ENCODE results near the gene TIMM22. TPM values are rescaled to one million over a fixed set of nuclear protein-coding genes. Genes with fewer than 3 reads are reported as not detected.

The TIMM22 gene
- total and polyA plus RNA-seq, 8 donors = 0.29 to 22.6 (median 8.7) TPM

GRCh38 chr17:1012823-1013728 lies 16.1 kb downstream of the TIMM22 start:
- TF ChIP-seq EP300 (IDR thresholded peaks at IDR 0.05) (no peak), CTCF (IDR thresholded peaks at IDR 0.05) (no peak), POLR2A (IDR thresholded peaks at IDR 0.05) (no peak), POLR2AphosphoS5 (IDR thresholded peaks at IDR 0.05) (no peak)
- intact Hi-C loops (cut with DNase I; ENCODE audit: low total_unique reads) = no loop called here
- H3K27ac ChIP-seq = peak overlapping the region in 1 of 5 donors; percentile 31
- peaks cover 0 to 19% (median 8%) of the 10 kb centered on the region in 4 donors for H3K4me1 ChIP-seq
- WGBS, 5 donors = 78 to 85% (median 82%) methylated on average over 20 to 30 of the region's 30 CpGs
- H3K27me3 ChIP-seq = no peaks in the 10 kb centered on the region
- H3K36me3 ChIP-seq = peaks cover 35 to 69% (median 60%) of the 10 kb centered on the region in 4 donors
- no peak for DNase-seq
- no peaks in the 10 kb centered on the region for H3K9me3 ChIP-seq
- H3K4me3 ChIP-seq = no peak overlapping the region

GRCh38 chr17:1013729-1014090 lies 16.8 kb downstream of the TIMM22 start:
- TF ChIP-seq POLR2AphosphoS5 (IDR thresholded peaks at IDR 0.05) (no peak), EP300 (IDR thresholded peaks at IDR 0.05) (no peak), CTCF (IDR thresholded peaks at IDR 0.05) (no peak), POLR2A (IDR thresholded peaks at IDR 0.05) (no peak)
- H3K4me1 ChIP-seq = peaks cover under 1 to 18% (median 10%) of the 10 kb centered on the region in 4 donors
- 90 to 95% (median 93%) methylated on average over 9 of the region's 9 CpGs for WGBS, 5 donors
- H3K27ac ChIP-seq = no peak overlapping the region
- intact Hi-C loops (cut with DNase I; ENCODE audit: low total_unique reads) = no loop called here
- no peaks in the 10 kb centered on the region for H3K9me3 ChIP-seq
- H3K36me3 ChIP-seq = peaks cover 32 to 62% (median 54%) of the 10 kb centered on the region in 4 donors
- no peaks in the 10 kb centered on the region for H3K27me3 ChIP-seq
- no peak for DNase-seq
- H3K4me3 ChIP-seq = no peak overlapping the region

GRCh38 chr17:1018547-1018946 lies 21.6 kb downstream of the TIMM22 start:
- 72 to 80% (median 74%) methylated on average over 9 to 11 of the region's 11 CpGs for WGBS, 5 donors
- Histone ChIP-seq H3K4me3 (no peak overlapping the region), H3K27me3 (no peaks in the 10 kb centered on the region), H3K36me3 (peaks cover 0 to 26% (median 11%) of the 10 kb centered on the region in 4 donors), H3K27ac (peak overlapping the region; percentile 74 to 85 (median 77)), H3K4me1 (peaks cover 18 to 45% (median 36%) of the 10 kb centered on the region in 4 donors), H3K9me3 (no peaks in the 10 kb centered on the region)
- DNase-seq = no peak
- TF ChIP-seq EP300 (IDR thresholded peaks at IDR 0.05) (no peak), POLR2A (IDR thresholded peaks at IDR 0.05) (no peak), CTCF (IDR thresholded peaks at IDR 0.05) (no peak), POLR2AphosphoS5 (IDR thresholded peaks at IDR 0.05) (no peak)
- intact Hi-C loops (cut with DNase I; ENCODE audit: low total_unique reads) = no loop called here

GRCh38 chr17:1019451-1019850 lies 22.5 kb downstream of the TIMM22 start:
- Histone ChIP-seq H3K27me3 (no peaks in the 10 kb centered on the region), H3K36me3 (peaks cover 0 to 32% (median 15%) of the 10 kb centered on the region in 4 donors), H3K27ac (peak overlapping the region; percentile 74 to 85 (median 77)), H3K4me3 (no peak overlapping the region), H3K4me1 (peaks cover 18 to 46% (median 37%) of the 10 kb centered on the region in 4 donors), H3K9me3 (no peaks in the 10 kb centered on the region)
- 20 to 42% (median 31%) methylated on average over 6 to 10 of the region's 10 CpGs for WGBS, 5 donors
- TF ChIP-seq POLR2AphosphoS5 (IDR thresholded peaks at IDR 0.05) (peak in 2 of 3 donors; percentile 14 to 50), CTCF (IDR thresholded peaks at IDR 0.05) (no peak), POLR2A (IDR thresholded peaks at IDR 0.05) (no peak), EP300 (IDR thresholded peaks at IDR 0.05) (no peak)
- intact Hi-C loops (cut with DNase I; ENCODE audit: low total_unique reads) = no loop called here
- DNase-seq = peak; percentile 72 to 82

All from stomach (tissue), 9 donors.